Mesenteric fat pad (tissue), 1 donor: ENCODE measurements around the gene NUP85. TPM values are rescaled to one million over a fixed set of nuclear protein-coding genes. Genes with fewer than 3 reads are reported as not detected.
"Not testable (repeated sequence)": the region's sequence is repeated elsewhere in the genome, so short reads cannot be mapped to it uniquely, and the experiment has no call there.

Experiments used
- DNase-seq: peaks from one replicate; pipeline ENCODE4 v3.0.0-alpha.2; 2020; ENCODE audit warnings: low spot score
- total RNA-seq: library from RNA; stranded (reverse); fragmentation: NEBNext Ultra II Directional; extraction: Animal tissue kit (Norgen Biotek cat#: 25700); gene quantifications from one replicate; pipeline ENCODE4 v1.2.1, GENCODE V29; 2021
- donor health status: DM: yes; HTN: yes; CAD: no.

NUP85 gene
- total RNA-seq, 1 donor from 2014 or later, result 60.2 TPM

GRCh38 chr17:75194879-75195278, 10.6 kb upstream of the NUP85 start:
- DNase-seq, result no peak

- DNase-seq, result no peak
Measured at GRCh38 chr17:75199886-75200618, 5.4 kb upstream of the NUP85 start.

GRCh38 chr17:75205793-75206163, 299 bp downstream of the NUP85 start:
- DNase-seq, result no peak

- not testable (repeated sequence) for DNase-seq
Measured at GRCh38 chr17:75207050-75207407, 1.6 kb downstream of the NUP85 start.

- DNase-seq, result no peak
Measured at GRCh38 chr17:75207760-75208159, 2.3 kb downstream of the NUP85 start.

GRCh38 chr17:75208161-75208560, 2.7 kb downstream of the NUP85 start:
- DNase-seq, result no peak

- no peak for DNase-seq
Measured at GRCh38 chr17:75209061-75209460, 3.6 kb downstream of the NUP85 start.

- no peak for DNase-seq
Measured at GRCh38 chr17:75218131-75218530, 12.7 kb downstream of the NUP85 start.

- DNase-seq, result no peak
Measured at GRCh38 chr17:75219815-75220214, 14.3 kb downstream of the NUP85 start.

- DNase-seq, result no peak
Measured at GRCh38 chr17:75225016-75225415, 19.5 kb downstream of the NUP85 start.

GRCh38 chr17:75227729-75228128, 22.2 kb downstream of the NUP85 start:
- DNase-seq, result no peak

- DNase-seq, result no peak
Measured at GRCh38 chr17:75228305-75228704, 22.8 kb downstream of the NUP85 start.

- DNase-seq, result no peak
Measured at GRCh38 chr17:75228847-75229246, 23.4 kb downstream of the NUP85 start.

GRCh38 chr17:75231071-75231470, 25.6 kb downstream of the NUP85 start:
- DNase-seq, result no peak

- DNase-seq, result no peak
Measured at GRCh38 chr17:75231741-75232464, 26.4 kb downstream of the NUP85 start.

GRCh38 chr17:75232786-75233185, 27.3 kb downstream of the NUP85 start:
- DNase-seq, result no peak

GRCh38 chr17:75237100-75238014, 31.9 kb downstream of the NUP85 start:
- no peak for DNase-seq

GRCh38 chr17:75238020-75238580, 32.6 kb downstream of the NUP85 start:
- no peak for DNase-seq

GRCh38 chr17:75238684-75239191, 33.3 kb downstream of the NUP85 start:
- DNase-seq, result no peak

- no peak for DNase-seq
Measured at GRCh38 chr17:75239214-75239613, 33.7 kb downstream of the NUP85 start.

- DNase-seq, result no peak
Measured at GRCh38 chr17:75239778-75240393, 34.4 kb downstream of the NUP85 start.
